ENCODE results near the gene DIAPH1.

The DIAPH1 gene

GRCh38 chr5:141618030-141618803, 583 bp downstream of the DIAPH1 start (continued):
- TF ChIP-seq ZNF48 (tag by site-specific recombination; IDR thresholded peaks at IDR 0.05) (no peak), ZNF837 (tag by site-specific recombination; IDR thresholded peaks at IDR 0.05) (no peak), ZSCAN30 (tag by site-specific recombination; IDR thresholded peaks at IDR 0.05) (no peak), ZFP3 (tag by site-specific recombination; IDR thresholded peaks at IDR 0.05; ENCODE audit: low read depth) (no peak), ZSCAN18 (tag by site-specific recombination; IDR thresholded peaks at IDR 0.05) (no peak), HIC1 (tag by site-specific recombination; IDR thresholded peaks at IDR 0.05) (no peak; the same call in 1 of the 2 replicates), ZNF169 (tag by site-specific recombination; IDR thresholded peaks at IDR 0.05) (no peak), ZNF223 (tag by site-specific recombination; IDR thresholded peaks at IDR 0.05) (no peak), ZNF76 (tag by site-specific recombination; IDR thresholded peaks at IDR 0.05; ENCODE audit: borderline replicate concordance, low read depth) (peak; percentile 53; the same call in 1 of the 2 replicates), SP2 (tag by site-specific recombination; IDR thresholded peaks at IDR 0.05) (peak; percentile 73), ZNF600 (tag by site-specific recombination; IDR thresholded peaks at IDR 0.05) (0 out of 2 replicates have a peak, but pooled peaks have one; percentile 57), ZNF701 (tag by site-specific recombination; IDR thresholded peaks at IDR 0.05) (no peak), KLF8 (tag by site-specific recombination; IDR thresholded peaks at IDR 0.05) (peak; percentile 92), ZNF777 (tag by site-specific recombination; IDR thresholded peaks at IDR 0.05; ENCODE audit: borderline replicate concordance) (peak; percentile 19; the same call in 1 of the 2 replicates), ZNF394 (tag by site-specific recombination; IDR thresholded peaks at IDR 0.05; ENCODE audit: borderline replicate concordance) (peak; percentile 53; the same call in 1 of the 2 replicates), ZNF335 (tag by site-specific recombination; conservative IDR thresholded peaks at IDR 0.05) (peak; percentile 95), ZNF202 (tag by site-specific recombination; IDR thresholded peaks at IDR 0.05; ENCODE audit: borderline replicate concordance) (no peak), ZNF366 (tag by site-specific recombination; conservative IDR thresholded peaks at IDR 0.05) (peak; percentile 79), ZNF302 (tag by site-specific recombination; IDR thresholded peaks at IDR 0.05; ENCODE audit: low read depth) (no peak), ZBTB48 (tag by site-specific recombination; IDR thresholded peaks at IDR 0.05) (peak; percentile 76), ZNF292 (tag by site-specific recombination; IDR thresholded peaks at IDR 0.05; ENCODE audit: borderline replicate concordance, low read depth) (no peak), ZNF518A (tag by site-specific recombination; conservative IDR thresholded peaks at IDR 0.05; ENCODE audit: low read depth) (no peak), ZNF311 (tag by site-specific recombination; IDR thresholded peaks at IDR 0.05; ENCODE audit: borderline replicate concordance) (no peak)
- TF ChIP-seq, protein P1, sequence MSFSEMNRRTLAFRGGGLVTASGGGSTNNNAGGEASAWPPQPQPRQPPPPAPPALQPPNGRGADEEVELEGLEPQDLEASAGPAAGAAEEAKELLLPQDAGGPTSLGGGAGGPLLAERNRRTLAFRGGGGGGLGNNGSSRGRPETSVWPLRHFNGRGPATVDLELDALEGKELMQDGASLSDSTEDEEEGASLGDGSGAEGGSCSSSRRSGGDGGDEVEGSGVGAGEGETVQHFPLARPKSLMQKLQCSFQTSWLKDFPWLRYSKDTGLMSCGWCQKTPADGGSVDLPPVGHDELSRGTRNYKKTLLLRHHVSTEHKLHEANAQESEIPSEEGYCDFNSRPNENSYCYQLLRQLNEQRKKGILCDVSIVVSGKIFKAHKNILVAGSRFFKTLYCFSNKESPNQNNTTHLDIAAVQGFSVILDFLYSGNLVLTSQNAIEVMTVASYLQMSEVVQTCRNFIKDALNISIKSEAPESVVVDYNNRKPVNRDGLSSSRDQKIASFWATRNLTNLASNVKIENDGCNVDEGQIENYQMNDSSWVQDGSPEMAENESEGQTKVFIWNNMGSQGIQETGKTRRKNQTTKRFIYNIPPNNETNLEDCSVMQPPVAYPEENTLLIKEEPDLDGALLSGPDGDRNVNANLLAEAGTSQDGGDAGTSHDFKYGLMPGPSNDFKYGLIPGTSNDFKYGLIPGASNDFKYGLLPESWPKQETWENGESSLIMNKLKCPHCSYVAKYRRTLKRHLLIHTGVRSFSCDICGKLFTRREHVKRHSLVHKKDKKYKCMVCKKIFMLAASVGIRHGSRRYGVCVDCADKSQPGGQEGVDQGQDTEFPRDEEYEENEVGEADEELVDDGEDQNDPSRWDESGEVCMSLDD (tag by site-specific recombination; IDR thresholded peaks at IDR 0.05), result no peak
- TF ChIP-seq, protein P2, sequence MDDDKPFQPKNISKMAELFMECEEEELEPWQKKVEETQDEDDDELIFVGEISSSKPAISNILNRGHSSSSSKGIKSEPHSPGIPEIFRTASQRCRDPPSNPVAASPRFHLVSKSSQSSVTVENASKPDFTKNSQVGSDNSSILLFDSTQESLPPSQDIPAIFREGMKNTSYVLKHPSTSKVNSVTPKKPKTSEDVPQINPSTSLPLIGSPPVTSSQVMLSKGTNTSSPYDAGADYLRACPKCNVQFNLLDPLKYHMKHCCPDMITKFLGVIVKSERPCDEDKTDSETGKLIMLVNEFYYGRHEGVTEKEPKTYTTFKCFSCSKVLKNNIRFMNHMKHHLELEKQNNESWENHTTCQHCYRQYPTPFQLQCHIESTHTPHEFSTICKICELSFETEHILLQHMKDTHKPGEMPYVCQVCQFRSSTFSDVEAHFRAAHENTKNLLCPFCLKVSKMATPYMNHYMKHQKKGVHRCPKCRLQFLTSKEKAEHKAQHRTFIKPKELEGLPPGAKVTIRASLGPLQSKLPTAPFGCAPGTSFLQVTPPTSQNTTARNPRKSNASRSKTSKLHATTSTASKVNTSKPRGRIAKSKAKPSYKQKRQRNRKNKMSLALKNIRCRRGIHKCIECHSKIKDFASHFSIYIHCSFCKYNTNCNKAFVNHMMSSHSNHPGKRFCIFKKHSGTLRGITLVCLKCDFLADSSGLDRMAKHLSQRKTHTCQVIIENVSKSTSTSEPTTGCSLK (tag by site-specific recombination; IDR thresholded peaks at IDR 0.05), result no peak
